Activated CD4-positive, CD25-positive, alpha-beta regulatory T cell treated with anti-CD3 and anti-CD28 coated beads, Interleukin-2, amount 50 U/mL, for 16 hours (primary cell): Measurements from ENCODE around the gene LACRT.
A peak's percentile ranks its signal among the peaks of the same experiment; 100 is the strongest.
"Not testable (repeated sequence)": the region's sequence is repeated elsewhere in the genome, so short reads cannot be mapped to it uniquely, and the experiment has no call there.

Experiments used
- DNase-seq: peaks from one replicate; pipeline ENCODE4 v3.0.0-alpha.2; 2020; ENCODE audit warnings: low read depth, low spot score

The LACRT gene

DNA sequence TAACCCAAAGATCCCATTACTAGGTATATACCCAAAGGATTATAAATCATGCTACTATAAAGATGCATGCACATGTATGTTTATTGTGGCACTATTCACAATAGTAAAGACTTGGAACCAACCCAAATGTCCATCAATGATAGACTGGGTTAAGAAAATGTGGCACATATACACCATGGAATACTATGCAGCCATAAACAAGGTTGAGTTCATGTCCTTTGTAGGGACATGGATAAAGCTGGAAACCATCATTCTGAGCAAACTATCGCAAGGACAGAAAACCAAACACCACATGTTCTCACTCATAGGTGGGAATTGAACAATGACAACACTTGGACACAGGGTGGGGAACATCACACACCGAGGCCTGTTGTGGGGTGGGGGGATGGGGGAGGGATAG, 4.4 kb upstream of the LACRT start:
- DNase-seq, result not testable (repeated sequence)

DNA sequence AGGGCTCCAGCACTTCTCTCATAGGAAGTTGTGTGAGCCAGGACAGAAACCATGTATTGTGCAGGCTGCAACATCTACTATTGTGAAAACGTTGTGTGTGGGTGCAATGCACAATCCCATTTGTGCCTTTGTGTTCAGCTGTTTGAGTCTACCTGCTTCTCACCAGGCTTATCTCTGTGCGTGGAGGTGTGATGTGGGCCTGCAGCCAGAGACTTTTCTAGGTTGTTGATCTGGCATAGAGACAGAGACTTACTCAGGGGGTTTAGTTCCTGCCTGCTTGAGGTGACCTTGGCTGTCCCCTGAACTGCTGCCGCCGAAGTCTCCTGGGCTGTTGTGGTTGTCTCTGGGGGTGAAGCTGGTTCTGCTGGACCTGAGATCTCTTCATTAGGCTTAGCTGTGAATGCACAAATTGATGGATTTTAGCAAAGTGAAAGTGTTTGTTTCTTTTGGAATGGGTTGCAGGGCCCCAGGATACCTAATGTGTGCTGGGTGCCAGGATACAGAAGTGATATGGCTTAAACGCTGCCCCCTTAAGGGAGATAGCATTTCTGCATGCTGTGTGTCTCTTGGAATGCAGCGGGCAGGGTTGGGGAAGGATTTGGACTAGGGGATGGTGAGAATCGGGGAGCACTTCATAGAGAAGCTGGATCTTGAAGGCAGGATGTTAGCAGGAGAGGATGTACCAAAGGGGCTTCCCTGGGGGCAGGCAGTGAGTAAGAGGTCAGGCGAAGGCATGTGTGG, 2.5 kb downstream of the LACRT start:
- DNase-seq, result no peak

GRCh38 chr12:54631551-54631950, 3.1 kb downstream of the LACRT start:
- no peak for DNase-seq

- no peak for DNase-seq
Observed at GRCh38 chr12:54629925-54630324, 4.8 kb downstream of the LACRT start.

- DNase-seq, result no peak
Observed at GRCh38 chr12:54628186-54628846, 6.4 kb downstream of the LACRT start.

DNA sequence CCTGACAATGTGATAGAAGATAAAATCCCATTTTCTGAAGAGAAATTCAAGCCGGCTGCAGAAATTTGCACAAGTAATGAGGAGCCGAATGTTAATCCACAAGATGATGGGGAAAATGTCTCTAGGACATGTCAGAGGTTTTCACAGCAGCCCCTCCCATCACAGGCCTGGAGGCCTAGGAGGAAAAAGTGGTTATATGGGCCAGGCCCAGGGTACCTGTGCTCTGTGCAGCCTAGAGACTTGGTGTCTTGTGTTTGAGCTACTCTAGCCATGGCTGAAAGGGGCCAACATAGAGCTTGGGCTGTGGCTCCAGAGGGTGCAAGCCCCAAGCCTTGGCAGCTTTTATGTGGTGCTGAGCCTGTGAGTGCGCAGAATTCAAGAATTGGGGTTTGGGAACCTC, 7.4 kb downstream of the LACRT start:
- DNase-seq, result no peak

DNA sequence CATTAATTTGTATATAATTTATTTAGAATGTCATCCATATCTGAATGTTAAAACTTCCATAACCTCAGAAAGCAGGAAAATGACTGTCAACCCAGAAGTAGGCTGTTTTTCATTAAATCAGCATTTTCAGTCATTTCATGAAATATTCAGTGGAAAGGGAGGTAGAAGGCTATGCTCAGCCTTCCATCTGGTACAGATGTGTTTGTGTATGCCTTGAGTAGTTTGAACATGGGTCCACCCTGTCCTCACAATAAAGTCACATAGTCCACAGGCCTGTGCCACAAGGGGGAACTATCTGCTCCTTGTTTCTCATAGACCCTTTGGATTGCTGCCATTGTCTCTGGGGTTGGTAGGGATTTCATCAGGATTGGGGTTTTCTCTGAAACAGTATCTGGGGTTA, 9.1 kb downstream of the LACRT start:
- DNase-seq, result no peak

DNA sequence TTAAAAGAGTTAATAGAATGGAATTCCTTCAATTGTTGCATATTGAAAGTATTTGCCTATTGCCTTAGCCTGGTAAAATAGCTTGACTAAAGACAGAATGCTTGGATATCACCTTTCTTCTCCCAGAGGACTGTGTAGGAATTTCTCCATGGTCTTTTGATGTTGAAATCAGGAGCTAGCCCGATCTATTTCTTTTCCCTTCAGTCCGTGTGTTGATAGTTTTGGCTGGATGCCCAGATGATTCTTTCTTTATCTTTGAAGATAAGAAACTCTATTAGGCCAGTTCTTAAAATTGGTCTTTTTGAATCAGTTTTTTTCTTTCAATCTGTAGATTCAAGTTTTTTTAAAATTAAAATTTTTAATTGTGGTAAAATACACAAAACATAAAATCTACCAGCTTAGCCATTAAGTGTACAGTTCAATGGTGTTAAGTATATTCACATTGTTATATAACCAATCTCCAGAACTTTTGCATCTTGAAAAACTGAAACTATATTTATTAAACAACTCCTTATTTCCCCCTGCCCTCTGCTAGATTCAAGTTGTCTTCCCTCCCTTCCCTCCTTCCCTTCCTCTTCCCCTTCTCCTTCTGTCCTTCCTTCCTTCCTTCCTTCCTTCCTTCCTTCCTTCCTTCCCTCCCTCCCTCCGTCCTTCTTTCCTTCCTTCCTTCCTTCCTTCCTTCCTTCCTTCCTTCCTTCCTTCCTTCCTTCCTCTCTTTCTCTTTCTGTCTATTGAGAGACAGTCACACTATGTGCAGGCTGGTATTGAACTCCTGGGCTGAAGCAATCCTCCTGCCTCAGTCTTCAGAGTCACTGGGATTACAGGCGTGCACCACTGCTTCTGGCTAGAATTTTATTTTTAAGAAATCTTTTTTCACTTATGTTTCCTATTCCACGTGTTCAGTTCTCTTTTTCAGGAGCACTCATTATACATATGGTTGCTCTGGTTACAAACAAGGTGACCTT, 10.1 kb downstream of the LACRT start:
- no peak for DNase-seq

DNA sequence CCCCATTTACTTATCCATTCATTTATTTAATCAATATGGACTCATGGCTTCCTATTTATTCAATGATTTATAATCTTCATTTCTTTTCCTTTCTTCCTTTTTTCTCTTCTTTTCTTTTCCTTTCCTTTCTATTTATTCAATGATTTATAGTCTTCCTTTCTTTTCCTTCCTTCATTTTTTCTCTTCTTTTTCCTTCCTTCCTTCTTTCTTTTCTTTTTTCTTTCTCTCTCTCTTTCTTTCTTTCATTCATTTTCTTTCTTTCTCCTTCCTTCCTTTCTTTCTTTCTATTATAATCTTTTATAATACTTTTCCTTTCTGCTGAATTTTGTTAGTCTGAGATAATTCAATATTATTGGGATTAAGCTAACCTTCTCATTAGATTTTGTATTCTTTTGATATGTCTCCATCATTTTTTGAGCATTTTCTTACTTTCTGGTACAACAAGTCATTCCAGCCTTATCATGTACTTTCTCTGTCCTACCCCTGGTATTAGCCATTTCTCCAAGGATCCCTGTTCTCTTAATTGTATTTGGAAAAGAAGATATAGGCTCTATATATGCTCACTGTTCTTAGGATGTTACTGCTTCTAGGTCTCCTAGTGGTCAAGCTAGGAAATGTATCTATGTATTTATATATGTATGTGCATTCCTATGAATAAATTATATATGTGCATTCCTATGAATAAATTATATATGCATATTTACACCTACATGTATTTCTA, 12.1 kb downstream of the LACRT start:
- no peak for DNase-seq

DNA sequence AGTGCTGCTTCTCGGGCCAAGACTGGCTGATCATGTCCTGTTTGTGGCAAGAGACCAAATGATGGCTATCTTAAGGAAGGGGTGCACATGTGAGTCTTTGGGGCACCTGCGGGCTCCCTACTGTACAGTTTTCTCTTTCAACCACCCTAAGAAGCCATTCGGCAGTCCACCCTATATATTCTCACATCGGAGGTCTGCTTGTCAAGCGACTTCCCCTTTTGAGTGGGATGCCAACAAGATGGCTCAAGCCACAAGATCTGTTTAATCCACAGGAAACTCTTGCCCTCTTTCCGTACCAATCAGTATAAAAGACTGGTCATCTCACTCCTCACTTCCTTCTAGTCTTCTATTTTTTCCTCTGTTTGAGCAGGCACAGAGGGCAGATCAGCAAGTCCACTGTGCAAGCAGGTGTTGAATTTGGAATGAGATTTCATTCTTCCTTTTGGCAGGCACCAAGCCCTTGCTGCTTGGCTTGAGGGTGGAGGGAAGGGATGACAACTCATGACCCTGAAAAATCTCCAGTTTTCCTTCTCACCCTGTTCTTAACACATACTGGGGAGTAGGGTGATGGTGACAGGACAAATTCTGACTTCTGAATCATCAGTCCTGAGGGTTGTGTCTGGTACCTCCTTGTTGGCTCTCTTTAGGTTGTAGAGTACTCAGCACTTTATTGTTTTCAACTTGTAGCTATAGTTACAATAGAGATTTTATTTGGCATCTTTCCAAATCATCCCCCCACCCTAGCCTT, 17.6 kb downstream of the LACRT start:
- no peak for DNase-seq

DNA sequence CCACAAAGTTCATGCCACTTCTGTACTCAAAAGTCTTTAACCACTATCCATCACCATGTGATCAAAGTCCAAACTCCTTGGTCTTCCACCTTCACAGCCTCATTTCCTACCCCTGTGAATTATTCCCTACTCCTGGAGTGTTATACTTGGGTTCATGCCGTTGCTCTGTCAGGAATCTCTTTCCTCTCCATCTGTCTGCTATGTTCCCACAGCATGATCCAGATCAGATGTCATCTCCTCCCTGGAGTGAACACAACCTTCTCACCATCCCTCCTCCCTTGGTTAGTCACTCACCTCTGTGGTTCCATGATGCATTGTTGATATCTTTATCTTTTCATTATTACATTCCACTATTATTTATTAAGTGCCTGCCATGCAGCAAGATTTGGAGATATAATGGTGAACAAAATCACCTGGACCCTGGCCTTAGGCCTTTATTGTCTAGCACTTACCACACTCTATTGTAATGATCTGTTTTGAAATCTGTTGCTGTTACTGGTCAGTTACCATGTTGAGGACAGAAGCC, 22.4 kb downstream of the LACRT start:
- DNase-seq, result no peak

GRCh38 chr12:54611715-54612149, 23.0 kb downstream of the LACRT start:
- DNase-seq, result no peak

- no peak for DNase-seq
Observed at GRCh38 chr12:54608769-54609168, 25.9 kb downstream of the LACRT start.

- DNase-seq, result no peak
Observed at GRCh38 chr12:54608156-54608555, 26.5 kb downstream of the LACRT start.

DNA sequence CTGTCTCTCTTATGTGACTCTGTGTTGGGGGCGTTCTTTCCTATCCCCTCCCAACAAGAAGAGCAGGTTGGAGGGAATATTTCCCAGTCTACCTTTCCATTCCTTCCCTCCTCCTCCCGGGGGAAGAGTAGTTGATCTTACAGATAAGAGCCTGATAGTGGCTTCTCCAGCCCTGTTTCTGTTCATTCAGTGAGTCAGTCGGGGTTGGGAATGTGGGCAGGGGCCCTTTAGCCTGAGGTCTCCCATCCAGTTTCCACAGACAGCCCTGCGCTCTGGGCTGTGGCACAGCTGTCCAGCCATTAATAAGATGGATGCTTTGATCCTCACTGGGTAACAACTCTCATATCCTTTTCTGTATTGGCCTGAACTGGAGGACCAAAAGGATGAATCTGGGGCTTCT, 28.1 kb downstream of the LACRT start:
- DNase-seq, result no peak

GRCh38 chr12:54605138-54605970, 29.3 kb downstream of the LACRT start:
- no peak for DNase-seq

- DNase-seq, result no peak
Observed at GRCh38 chr12:54604436-54604835, 30.3 kb downstream of the LACRT start.

DNA sequence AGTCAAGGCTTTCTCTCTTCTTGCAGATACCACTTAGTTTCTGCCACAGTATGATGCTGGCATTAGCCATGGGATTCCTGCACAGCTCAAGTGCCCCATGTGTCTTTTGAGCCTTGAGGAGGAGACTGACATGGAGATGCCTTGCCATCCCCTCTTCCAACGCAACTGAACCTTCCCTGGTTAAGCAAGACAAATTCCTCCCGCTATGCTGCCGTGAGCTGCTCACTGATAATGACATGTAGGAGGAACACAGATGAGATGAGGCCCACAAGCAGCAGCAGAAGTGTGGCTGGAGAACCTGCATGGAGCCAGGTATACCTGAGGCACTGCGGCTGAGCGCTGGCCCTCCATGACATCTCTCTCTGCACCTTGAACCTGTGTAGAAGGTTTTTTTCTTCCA, 30.8 kb downstream of the LACRT start:
- no peak for DNase-seq

GRCh38 chr12:54603173-54603814, 31.4 kb downstream of the LACRT start:
- DNase-seq, result peak; percentile 40
